Gastrocnemius medialis (tissue), 4 donors: Measurements from ENCODE around the gene MICU1. TPM values are rescaled to one million over a fixed set of nuclear protein-coding genes. Genes with fewer than 3 reads are reported as not detected.

Source experiments
- ATAC-seq, 2 donors: fragments of 150-250 bp; one replicate each; pipeline ENCODE4 v1.9.1; 2016
- DNase-seq, 2 donors: peaks; one replicate each; pipeline ENCODE4 v3.0.0-alpha.2; 2019
- H3K27ac ChIP-seq, 4 donors: fragments of 200-600 bp; sonication (generic); 1 replicate in 1 of 4; 2 replicates in 3 of 4; pipeline ENCODE4 v1.5.1; 2016 to 2018; ENCODE audit warnings: mild to moderate bottlenecking in 2 of 4, moderate library complexity in 1 of 4
- H3K27me3 ChIP-seq, 3 donors: fragments of 200-600 bp; sonication (generic) in 2 of 3; 1 replicate in 1 of 3; 2 replicates in 2 of 3; pipeline versions ENCODE4 v1.5.1 to v1.6.0; 2016 to 2019; ENCODE audit warnings: mild to moderate bottlenecking in 1 of 3, moderate library complexity in 1 of 3
- H3K36me3 ChIP-seq, 2 donors: fragments of 200-600 bp; sonication (generic) in 1 of 2; one replicate each; pipeline ENCODE4 v1.5.1; 2017 to 2018
- H3K4me1 ChIP-seq, 2 donors: fragments of 200-600 bp; sonication (generic) in 1 of 2; one replicate each; pipeline ENCODE4 v1.5.1; 2016 to 2017; ENCODE audit warnings: mild to moderate bottlenecking in 2 of 2
- H3K4me3 ChIP-seq, 4 donors: fragments of 200-600 bp; sonication (generic) in 3 of 4; 1 replicate in 1 of 4; 2 replicates in 3 of 4; pipeline ENCODE4 v1.5.1; 2016 to 2019; ENCODE audit warnings: mild to moderate bottlenecking in 2 of 4
- H3K9me3 ChIP-seq, 3 donors: fragments of 200-600 bp; sonication (generic) in 2 of 3; 1 replicate in 1 of 3; 2 replicates in 2 of 3; pipeline ENCODE4 v1.5.1; 2016 to 2019
- CTCF ChIP-seq, 5 experiments: fragments of 450-650 bp in 3 of 5; fragments of 200-600 bp in 2 of 5; sonication (generic) in 2 of 5; IDR thresholded peaks in 4 of 5; conservative IDR thresholded peaks in 1 of 5; 1 replicate in 4 of 5; 2 replicates in 1 of 5; pipeline ENCODE4 v1.5.1; 2016 to 2019; ENCODE audit warnings: antibody characterized with exemption in 5 of 5, mild to moderate bottlenecking in 3 of 5, moderate library complexity in 3 of 5
- POLR2A ChIP-seq, 2 donors: fragments of 450-650 bp; IDR thresholded peaks; one replicate each; pipeline ENCODE4 v1.6.1; 2017; ENCODE audit warnings: antibody characterized with exemption in 2 of 2, mild to moderate bottlenecking in 2 of 2, moderate library complexity in 2 of 2
- in situ Hi-C, 4 donors: fragments of 200-750 bp; cut with MboI; loops; one replicate each; pipeline versions ENCODE4 v1.15.0 to v1.8.0; 2017; ENCODE audit warnings: low sequenced_read_pairs in 4 of 4
- intact Hi-C: fragments of 100-400 bp; cut with DNase I; formaldehyde crosslinking; loops from one replicate; pipeline ENCODE4 v1.15.1; 2023; ENCODE audit warnings: low total_unique reads
- total RNA-seq, 4 donors: library from RNA; depleted of rRNA; stranded (reverse); fragments of >200 nt; gene quantifications; one replicate each; pipeline versions ENCODE4 v1.1.0 to v1.2.3, GENCODE V29; 2016

Gene MICU1
- total RNA-seq, 4 donors from 2014 or later = 42.7 to 62.2 (median 51.9) TPM

- H3K4me3 ChIP-seq = peak overlapping the region in 3 of 4 donors; percentile 5 to 19 (median 11)
- DNase-seq (peak; percentile 78 to 90), ATAC-seq (peak; percentile 50 to 52)
- peaks cover 49 to 61% of the 10 kb centered on the region in 2 donors for H3K4me1 ChIP-seq
- peak overlapping the region; percentile 85 to 95 (median 90) for H3K27ac ChIP-seq
- H3K36me3 ChIP-seq = peaks cover 0 to 36% of the 10 kb centered on the region in 2 donors
- H3K27me3 ChIP-seq = no peaks in the 10 kb centered on the region
- intact Hi-C loops = loop anchor here (1.0 to 10.0 kb wide), 2 partner anchors 62 to 440 kb away; partner anchors contain the start of gene DDIT4
- in situ Hi-C loops = loop anchor here (5.0 to 25.0 kb wide), 7 partner anchors 120 to 380 kb away; partner anchors contain the start of genes CHST3 (in 3 of the 4), ANAPC16 (in 2 of the 4) and ASCC1 (in 2 of the 4)
- H3K9me3 ChIP-seq = no peaks in the 10 kb centered on the region
- TF ChIP-seq POLR2A (IDR thresholded peaks at IDR 0.05) (peak in 1 of 2 donors; percentile 20), CTCF (IDR thresholded peaks at IDR 0.05 in 4 of 5, conservative IDR thresholded peaks at IDR 0.05 in 1 of 5) (no peak)
These were observed 291.0 kb downstream of the MICU1 start for GRCh38 chr10:72334825-72335393.

- Histone ChIP-seq H3K36me3 (peaks cover 0 to 30% of the 10 kb centered on the region in 2 donors), H3K27me3 (no peaks in the 10 kb centered on the region), H3K4me3 (no peak overlapping the region), H3K27ac (peak overlapping the region; percentile 85 to 95 (median 90)), H3K9me3 (no peaks in the 10 kb centered on the region), H3K4me1 (peaks cover 51 to 61% of the 10 kb centered on the region in 2 donors)
- DNase-seq = peak in 1 of 2 donors; percentile 14
- intact Hi-C loops (loop anchor here (10.0 kb wide), 1 partner anchor 440 kb away; no protein-coding TSS in a partner anchor), in situ Hi-C loops (loop anchor here (10.0 to 25.0 kb wide), 6 partner anchors 120 to 380 kb away; partner anchors contain the start of genes CHST3 (in 3 of the 4), ANAPC16 (in 2 of the 4) and ASCC1 (in 2 of the 4))
- no peak for ATAC-seq
- no peak for TF ChIP-seq CTCF (IDR thresholded peaks at IDR 0.05 in 4 of 5, conservative IDR thresholded peaks at IDR 0.05 in 1 of 5)
- TF ChIP-seq POLR2A (IDR thresholded peaks at IDR 0.05) = no peak
These were observed 291.6 kb downstream of the MICU1 start for GRCh38 chr10:72334196-72334824.

GRCh38 chr10:72333112-72334015 lies 292.5 kb downstream of the MICU1 start:
- H3K4me1 ChIP-seq = peaks cover 61 to 69% of the 10 kb centered on the region in 2 donors
- in situ Hi-C loops = loop anchor here (10.0 to 25.0 kb wide), 6 partner anchors 119 to 379 kb away; partner anchors contain the start of genes CHST3 (in 3 of the 4), ANAPC16 (in 2 of the 4) and ASCC1 (in 2 of the 4)

More at GRCh38 chr10:72333112-72334015, 292.5 kb downstream of the MICU1 start:
- Histone ChIP-seq H3K27me3 (no peaks in the 10 kb centered on the region), H3K4me3 (no peak overlapping the region), H3K9me3 (no peaks in the 10 kb centered on the region), H3K36me3 (peaks cover 0 to 22% of the 10 kb centered on the region in 2 donors), H3K27ac (peak overlapping the region; percentile 85 to 95 (median 90))
- DNase-seq = peak in 1 of 2 donors; percentile 12
- TF ChIP-seq CTCF (IDR thresholded peaks at IDR 0.05 in 4 of 5, conservative IDR thresholded peaks at IDR 0.05 in 1 of 5) = no peak
- TF ChIP-seq POLR2A (IDR thresholded peaks at IDR 0.05) = no peak
- intact Hi-C loops = loop anchor here (10.0 kb wide), 1 partner anchor 439 kb away; no protein-coding TSS in a partner anchor
- ATAC-seq = no peak
